H9 (cell line): ENCODE measurements around the gene HNF4A. TPM values are rescaled to one million over a fixed set of nuclear protein-coding genes. Genes with fewer than 3 reads are reported as not detected.

Source experiments
- DNase-seq: peaks from one replicate; pipeline ENCODE4 v3.0.0-alpha.2; 2017
- H2AFZ ChIP-seq: one replicate; pipeline ENCODE4 v1.6.1; 2013; ENCODE audit warnings: mild to moderate bottlenecking, low read length, control low read depth, moderate library complexity
- H2AK5ac ChIP-seq: 2 replicates; pipeline ENCODE4 v1.6.1; 2013; ENCODE audit warnings: low read length, control low read depth, mixed read lengths; ENCODE audit not compliant: insufficient read length
- H2BK120ac ChIP-seq: one replicate; pipeline ENCODE4 v1.6.1; 2013; ENCODE audit warnings: low read depth, mild to moderate bottlenecking, low read length, control low read depth, inconsistent platforms; ENCODE audit not compliant: poor library complexity, severe bottlenecking
- H2BK12ac ChIP-seq: 2 replicates; pipeline ENCODE4 v1.6.1; 2013; ENCODE audit warnings: low read length, control low read depth, mixed read lengths, low read depth; ENCODE audit not compliant: insufficient read length
- H2BK15ac ChIP-seq: 2 replicates; pipeline ENCODE4 v1.6.1; 2013; ENCODE audit warnings: low read depth, low read length, control low read depth
- H2BK20ac ChIP-seq: one replicate; pipeline ENCODE4 v1.6.1; 2013; ENCODE audit warnings: low read depth, mild to moderate bottlenecking, low read length, control low read depth, inconsistent platforms; ENCODE audit not compliant: poor library complexity, severe bottlenecking
- H2BK5ac ChIP-seq: 2 replicates; pipeline ENCODE4 v1.6.1; 2013; ENCODE audit warnings: low read length, control low read depth, mixed read lengths; ENCODE audit not compliant: insufficient read length
- H3K14ac ChIP-seq: 2 replicates; pipeline ENCODE4 v1.6.1; 2013; ENCODE audit warnings: low read length, control low read depth; ENCODE audit not compliant: insufficient read depth
- H3K18ac ChIP-seq: 2 replicates; pipeline ENCODE4 v1.6.1; 2013; ENCODE audit warnings: low read depth, mild to moderate bottlenecking, mixed read lengths, low read length, control low read depth; ENCODE audit not compliant: insufficient read length
- H3K23ac ChIP-seq: 2 replicates; pipeline ENCODE4 v1.6.1; 2013; ENCODE audit warnings: low read length, control low read depth, mixed read lengths, low read depth; ENCODE audit not compliant: insufficient read length
- H3K23me2 ChIP-seq: 2 replicates; pipeline ENCODE4 v1.6.1; 2013; ENCODE audit warnings: low read depth, mild to moderate bottlenecking, mixed read lengths, low read length, control low read depth; ENCODE audit not compliant: insufficient read length, poor library complexity, severe bottlenecking
- H3K27ac ChIP-seq: 2 replicates; pipeline ENCODE4 v1.5.1; 2013; ENCODE audit warnings: low read length, control low read depth, mixed read lengths, low read depth; ENCODE audit not compliant: insufficient read length
- H3K27me3 ChIP-seq: 2 replicates; pipeline ENCODE4 v1.6.1; 2013; ENCODE audit warnings: low read length, control low read depth, inconsistent platforms; ENCODE audit not compliant: insufficient read depth
- H3K4ac ChIP-seq: 2 replicates; pipeline ENCODE4 v1.6.1; 2013; ENCODE audit warnings: low read depth, mild to moderate bottlenecking, control low read depth, inconsistent platforms, low read length, moderate library complexity
- H3K4me1 ChIP-seq: 2 replicates; pipeline ENCODE4 v1.6.1; 2013; ENCODE audit warnings: low read length, control low read depth, inconsistent platforms; ENCODE audit not compliant: insufficient read depth
- H3K4me2 ChIP-seq: 2 replicates; pipeline ENCODE4 v1.6.1; 2013; ENCODE audit warnings: low read length, control low read depth, mixed read lengths; ENCODE audit not compliant: insufficient read length, insufficient read depth
- H3K56ac ChIP-seq: 2 replicates; pipeline ENCODE4 v1.6.1; 2013; ENCODE audit warnings: low read depth, mild to moderate bottlenecking, mixed read lengths, low read length, control low read depth; ENCODE audit not compliant: insufficient read length
- H3K79me1 ChIP-seq: 2 replicates; pipeline ENCODE4 v1.6.1; 2013; ENCODE audit warnings: low read depth, mild to moderate bottlenecking, moderate library complexity, low read length, control low read depth, inconsistent platforms; ENCODE audit not compliant: insufficient read depth, poor library complexity, severe bottlenecking
- H3K79me2 ChIP-seq: 2 replicates; pipeline ENCODE4 v1.6.1; 2013; ENCODE audit warnings: low read length, control low read depth, inconsistent platforms; ENCODE audit not compliant: insufficient read depth
- H3K9ac ChIP-seq: 2 replicates; pipeline ENCODE4 v1.6.1; 2013; ENCODE audit warnings: low read length, control low read depth, mixed read lengths; ENCODE audit not compliant: insufficient read length; ENCODE audit errors: extremely low read depth
- H3K9me3 ChIP-seq: one replicate; pipeline ENCODE4 v1.6.1; 2013; ENCODE audit warnings: low read depth, low read length, inconsistent platforms; ENCODE audit not compliant: control insufficient read depth
- H3T11ph ChIP-seq: one replicate; pipeline ENCODE4 v1.6.1; 2013; ENCODE audit warnings: mild to moderate bottlenecking, low read length, control low read depth, inconsistent platforms
- H4K20me1 ChIP-seq: one replicate; pipeline ENCODE4 v1.6.1; 2013; ENCODE audit not compliant: control insufficient read depth, insufficient read length, insufficient read depth
- H4K5ac ChIP-seq: 2 replicates; pipeline ENCODE4 v1.6.1; 2013; ENCODE audit warnings: low read depth, mild to moderate bottlenecking, mixed read lengths, low read length, control low read depth; ENCODE audit not compliant: insufficient read length
- H4K8ac ChIP-seq: replicated peaks from 2 replicates; pipeline ENCODE4 v1.6.1; 2013; ENCODE audit warnings: low read length, control low read depth, mixed read lengths, low read depth; ENCODE audit not compliant: insufficient read length
- H4K91ac ChIP-seq: 2 replicates; pipeline ENCODE4 v1.6.1; 2013; ENCODE audit warnings: low read depth, mild to moderate bottlenecking, moderate library complexity, mixed read lengths, low read length, control low read depth; ENCODE audit not compliant: insufficient read length
- H3K27ac Mint-ChIP-seq, 3 experiments: 2 replicates in 2 of 3; 3 replicates in 1 of 3; pipeline ENCODE4 v1.8.0; 2020 to 2021; ENCODE audit warnings: mixed read lengths in 3 of 3, mild to moderate bottlenecking in 1 of 3, moderate library complexity in 1 of 3
- H3K27me3 Mint-ChIP-seq: 2 replicates; pipeline ENCODE4 v1.8.0; 2021; ENCODE audit warnings: low read depth, mild to moderate bottlenecking, moderate library complexity, mixed read lengths
- H3K36me3 Mint-ChIP-seq, 3 experiments: 2 replicates in 2 of 3; 3 replicates in 1 of 3; pipeline ENCODE4 v1.8.0; 2020 to 2021; ENCODE audit warnings: low read depth in 3 of 3, mixed read lengths in 3 of 3; ENCODE audit not compliant: insufficient read depth in 1 of 3
- H3K4me1 Mint-ChIP-seq, 2 experiments: 2 replicates each; pipeline ENCODE4 v1.8.0; 2020; ENCODE audit warnings: mixed read lengths in 2 of 2
- H3K4me3 Mint-ChIP-seq, 2 experiments: 2 replicates in 1 of 2; 3 replicates in 1 of 2; pipeline ENCODE4 v1.8.0; 2020 to 2021; ENCODE audit warnings: mild to moderate bottlenecking in 2 of 2, mixed read lengths in 2 of 2, moderate library complexity in 1 of 2
- H3K9me3 Mint-ChIP-seq, 2 experiments: 2 replicates in 1 of 2; 3 replicates in 1 of 2; pipeline ENCODE4 v1.8.0; 2020; ENCODE audit warnings: mild to moderate bottlenecking in 2 of 2, mixed read lengths in 2 of 2, moderate library complexity in 1 of 2
- CTCF ChIP-seq: fragments of 200-600 bp; sonication (generic); conservative IDR thresholded peaks from 3 replicates; pipeline ENCODE4 v1.8.0; 2021; ENCODE audit warnings: antibody characterized with exemption, mild to moderate bottlenecking
- WGBS: extraction: QIAGEN DNeasy Blood & Tissue Kit; methylation state at CpG from one replicate; pipeline ENCODE4 v1.1.7; 2013; ENCODE audit warnings: missing lambda C conversion rate, low lambda C conversion rate, mixed read lengths; ENCODE audit not compliant: insufficient read length; ENCODE audit errors: extremely low coverage; 5-methylcytosine and 5-hydroxymethylcytosine counted together
- total RNA-seq: library from RNA; stranded (reverse); gene quantifications from 2 replicates; pipeline ENCODE4 v1.2.1, GENCODE V29; 2021

The HNF4A gene
- total RNA-seq, 1 experiment from 2014 or later: not detected

- Mint-ChIP-seq H3K4me3 (no peak overlapping the region), H3K27me3 (peaks cover 3% of the 10 kb centered on the region), H3K4me1 (peaks cover 0 to 4% of the 10 kb centered on the region in 2 experiments; a peak in 2 of 4 replicates), H3K27ac (no peak overlapping the region), H3K36me3 (no peaks in the 10 kb centered on the region), H3K9me3 (no peaks in the 10 kb centered on the region)
- H2AFZ ChIP-seq: no peak overlapping the region
- no peak overlapping the region for H2BK20ac ChIP-seq
- H3K56ac ChIP-seq: no peak overlapping the region
- no peak overlapping the region for H2AK5ac ChIP-seq
- H3K23ac ChIP-seq: no peak overlapping the region
- no peak overlapping the region for H3K18ac ChIP-seq
- H4K20me1 ChIP-seq: no peaks in the 10 kb centered on the region
- no peaks in the 10 kb centered on the region for H3K9me3 ChIP-seq
- H2BK120ac ChIP-seq: no peak overlapping the region
- H3K79me2 ChIP-seq: no peaks in the 10 kb centered on the region
- no peak overlapping the region for H4K91ac ChIP-seq
- no peak for TF ChIP-seq CTCF
- no peak overlapping the region for H3K4ac ChIP-seq
- no peaks in the 10 kb centered on the region for H3K23me2 ChIP-seq
- no peak overlapping the region for H3K14ac ChIP-seq
- no peaks in the 10 kb centered on the region for H3K27me3 ChIP-seq
- no peak overlapping the region for H2BK12ac ChIP-seq
- H4K5ac ChIP-seq: no peak overlapping the region
- no peaks in the 10 kb centered on the region for H3K4me1 ChIP-seq
- no peak overlapping the region for H2BK5ac ChIP-seq
- no peak for DNase-seq
- no peak overlapping the region for H3K4me2 ChIP-seq
- no peak overlapping the region for H3K9ac ChIP-seq
- no peak overlapping the region for H3K27ac ChIP-seq
- H3K79me1 ChIP-seq: no peaks in the 10 kb centered on the region
- WGBS: no CpG with 5 or more reads among the region's 7 CpGs
- H4K8ac ChIP-seq: no peak overlapping the region
- H3T11ph ChIP-seq: no peak overlapping the region
- H2BK15ac ChIP-seq: no peak overlapping the region
Measured at GRCh38 chr20:44449864-44450263, 94.4 kb downstream of the HNF4A start.
